Measurements from ENCODE around the gene MEIS2. TPM values are rescaled to one million over a fixed set of nuclear protein-coding genes. Genes with fewer than 3 reads are reported as not detected.

The MEIS2 gene
- total RNA-seq, 4 donors from 2014 or later: 14.8 to 28.4 (median 20.4) TPM

- Histone ChIP-seq H3K27me3 (peaks cover 46% of the 10 kb centered on the region), H3K4me3 (replicated peaks in 1 of 3) (no peak overlapping the region), H3K36me3 (no peaks in the 10 kb centered on the region), H3K4me1 (peaks cover 8 to 28% of the 10 kb centered on the region in 2 donors), H3K9me3 (no peaks in the 10 kb centered on the region), H3K27ac (no peak overlapping the region)
- intact Hi-C loops (cut with DNase I): loop anchor here (5.0 kb wide), 1 partner anchor 1000 kb away; no protein-coding TSS in a partner anchor
- TF ChIP-seq CTCF (IDR thresholded peaks at IDR 0.05) (no peak), POLR2A (IDR thresholded peaks at IDR 0.05) (no peak)
- no peak for DNase-seq
- 13 to 19% methylated on average over 25 to 27 of the region's 27 CpGs for WGBS, 2 donors
Measured at GRCh38 chr15:36882487-36883131, 217.7 kb downstream of the MEIS2 start.

GRCh38 chr15:36882056-36882455, 218.3 kb downstream of the MEIS2 start:
- no peaks in the 10 kb centered on the region for H3K36me3 ChIP-seq
- intact Hi-C loops (cut with DNase I): loop anchor here (5.0 kb wide), 1 partner anchor 1000 kb away; no protein-coding TSS in a partner anchor
- H3K4me3 ChIP-seq (replicated peaks in 1 of 3): no peak overlapping the region
- WGBS, 2 donors: 27 to 32% methylated on average over 5 of the region's 5 CpGs
- no peak overlapping the region for H3K27ac ChIP-seq
- H3K4me1 ChIP-seq: peaks cover 8 to 28% of the 10 kb centered on the region in 2 donors
- H3K27me3 ChIP-seq: peaks cover 42% of the 10 kb centered on the region
- no peaks in the 10 kb centered on the region for H3K9me3 ChIP-seq
- no peak for TF ChIP-seq CTCF (IDR thresholded peaks at IDR 0.05)
- TF ChIP-seq POLR2A (IDR thresholded peaks at IDR 0.05): no peak
- DNase-seq: no peak

DNA sequence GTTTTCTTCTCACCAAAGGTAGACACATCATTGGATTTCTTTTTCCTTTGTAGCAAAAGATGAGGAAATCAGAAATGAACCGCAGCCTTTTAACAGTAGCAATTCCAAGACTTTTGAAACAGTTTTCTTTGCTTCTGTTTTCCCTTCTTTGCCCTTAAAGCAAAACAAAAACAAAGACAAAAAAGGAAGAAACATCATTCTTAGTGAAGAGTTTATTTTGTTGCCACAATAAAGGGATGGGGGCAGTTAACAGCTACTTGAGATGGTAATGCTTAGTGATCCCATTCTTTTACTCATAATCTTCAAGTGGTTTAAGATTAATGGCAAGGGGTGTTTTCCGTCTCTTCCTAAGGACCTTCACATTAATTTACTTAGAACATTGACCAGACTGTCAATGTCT, 218.8 kb downstream of the MEIS2 start:
- no peak for DNase-seq
- Histone ChIP-seq H3K36me3 (no peaks in the 10 kb centered on the region), H3K9me3 (no peaks in the 10 kb centered on the region), H3K4me3 (replicated peaks in 1 of 3) (no peak overlapping the region), H3K27me3 (peaks cover 42% of the 10 kb centered on the region), H3K27ac (no peak overlapping the region), H3K4me1 (peaks cover 8 to 28% of the 10 kb centered on the region in 2 donors)
- intact Hi-C loops (cut with DNase I): loop anchor here (5.0 kb wide), 1 partner anchor 1001 kb away; no protein-coding TSS in a partner anchor
- 30 to 49% methylated on average over 2 of the region's 2 CpGs for WGBS, 2 donors
- TF ChIP-seq POLR2A (IDR thresholded peaks at IDR 0.05): no peak
- no peak for TF ChIP-seq CTCF (IDR thresholded peaks at IDR 0.05)

DNA sequence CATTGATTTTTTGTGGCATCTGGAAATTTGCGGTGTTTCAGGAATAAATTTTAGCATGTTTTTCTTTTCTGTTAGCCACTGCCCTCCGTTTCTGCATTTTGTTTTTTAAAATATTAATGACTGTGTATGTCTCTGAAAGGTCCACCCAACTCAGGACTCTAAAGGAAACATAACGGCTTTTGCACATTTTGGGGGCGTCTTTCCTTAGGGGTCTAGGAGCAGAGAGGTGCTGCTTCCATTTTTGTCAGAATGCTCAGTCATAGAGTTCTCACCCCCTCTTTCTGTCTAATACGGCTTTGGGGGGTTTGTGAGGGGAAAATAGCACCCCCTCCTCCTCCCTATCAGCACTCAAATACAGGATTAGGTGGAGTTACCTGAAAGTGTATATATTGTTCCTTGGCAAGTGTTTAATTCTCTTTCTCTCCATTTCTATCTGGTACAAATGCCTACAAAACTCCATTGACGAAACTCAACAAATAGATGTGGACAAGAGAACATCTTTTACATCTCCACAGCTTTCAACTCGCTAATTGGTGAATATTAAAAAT, 219.4 kb downstream of the MEIS2 start:
- intact Hi-C loops (cut with DNase I): loop anchor here (5.0 kb wide), 1 partner anchor 1001 kb away; no protein-coding TSS in a partner anchor
- 31% methylated on average over 7 of the region's 7 CpGs for WGBS, 2 donors
- TF ChIP-seq CTCF (IDR thresholded peaks at IDR 0.05) (no peak), POLR2A (IDR thresholded peaks at IDR 0.05) (no peak)

More for the DNA sequence above, 219.4 kb downstream of the MEIS2 start:
- peaks cover 42% of the 10 kb centered on the region for H3K27me3 ChIP-seq
- H3K36me3 ChIP-seq: no peaks in the 10 kb centered on the region
- H3K9me3 ChIP-seq: no peaks in the 10 kb centered on the region
- H3K27ac ChIP-seq: no peak overlapping the region
- DNase-seq: no peak
- no peak overlapping the region for H3K4me3 ChIP-seq (replicated peaks in 1 of 3)
- peaks cover 8 to 28% of the 10 kb centered on the region in 2 donors for H3K4me1 ChIP-seq

Data from thyroid gland (tissue), 4 donors.